NCI-H2081 (cell line): Measurements from ENCODE around the gene PEX26.
"Not testable (repeated sequence)": the region's sequence is repeated elsewhere in the genome, so short reads cannot be mapped to it uniquely, and the experiment has no call there.

ENCODE experiments used
- DNase-seq, 2 experiments: peaks; one replicate each; lab custom pipeline; 2025; lab: John Stamatoyannopoulos, UW

The PEX26 gene

GRCh38 chr22:18096823-18097222 is 19.0 kb downstream of the PEX26 start:
- DNase-seq = no peak

GRCh38 chr22:18100781-18101180 is 23.0 kb downstream of the PEX26 start:
- DNase-seq = no peak

GRCh38 chr22:18101536-18101935 is 23.7 kb downstream of the PEX26 start:
- DNase-seq = no peak

GRCh38 chr22:18103527-18104269 is 25.9 kb downstream of the PEX26 start:
- no peak for DNase-seq

- DNase-seq = no peak
Observed at GRCh38 chr22:18104566-18104965, 26.8 kb downstream of the PEX26 start.

GRCh38 chr22:18105981-18106380 is 28.2 kb downstream of the PEX26 start:
- DNase-seq = not testable (repeated sequence)

GRCh38 chr22:18106550-18107341 is 29.0 kb downstream of the PEX26 start:
- not testable (repeated sequence) for DNase-seq

GRCh38 chr22:18108187-18108586 is 30.4 kb downstream of the PEX26 start:
- no peak for DNase-seq

GRCh38 chr22:18109410-18110193 is 31.8 kb downstream of the PEX26 start:
- DNase-seq = no peak

- DNase-seq = peak; percentile 81 to 84
Observed at GRCh38 chr22:18110194-18110953, 32.6 kb downstream of the PEX26 start, which contains the start of gene TUBA8. Gene TUBA8 (plus strand): TSS chr22:18110809. CDS start chr22:18110866, 57 bp downstream.

GRCh38 chr22:18110954-18111758 is 33.4 kb downstream of the PEX26 start:
- DNase-seq = no peak

GRCh38 chr22:18111759-18112330 is 34.1 kb downstream of the PEX26 start:
- peak; percentile 4 to 45 for DNase-seq

GRCh38 chr22:18112440-18112839 is 34.6 kb downstream of the PEX26 start:
- DNase-seq = no peak

GRCh38 chr22:18113680-18114394 is 36.0 kb downstream of the PEX26 start:
- DNase-seq = no peak

GRCh38 chr22:18114495-18114894 is 36.7 kb downstream of the PEX26 start:
- DNase-seq = peak in 1 of 2 experiments; percentile 45

- no peak for DNase-seq
Observed at GRCh38 chr22:18114976-18115652, 37.3 kb downstream of the PEX26 start.

- no peak for DNase-seq
Observed at GRCh38 chr22:18115906-18116371, 38.1 kb downstream of the PEX26 start.

- no peak for DNase-seq
Observed at GRCh38 chr22:18116634-18117033, 38.8 kb downstream of the PEX26 start.

- DNase-seq = no peak
Observed at GRCh38 chr22:18118345-18118915, 40.6 kb downstream of the PEX26 start.
